GM21529 (cell line): ENCODE measurements around the gene NPAS3.

ENCODE experiments used
- ATAC-seq: cut with Tn5 transposase; IDR thresholded peaks from one replicate; pipeline ENCODE4 v1.9.1; 2021; ENCODE audit not compliant: unreplicated experiment

NPAS3 gene

DNA sequence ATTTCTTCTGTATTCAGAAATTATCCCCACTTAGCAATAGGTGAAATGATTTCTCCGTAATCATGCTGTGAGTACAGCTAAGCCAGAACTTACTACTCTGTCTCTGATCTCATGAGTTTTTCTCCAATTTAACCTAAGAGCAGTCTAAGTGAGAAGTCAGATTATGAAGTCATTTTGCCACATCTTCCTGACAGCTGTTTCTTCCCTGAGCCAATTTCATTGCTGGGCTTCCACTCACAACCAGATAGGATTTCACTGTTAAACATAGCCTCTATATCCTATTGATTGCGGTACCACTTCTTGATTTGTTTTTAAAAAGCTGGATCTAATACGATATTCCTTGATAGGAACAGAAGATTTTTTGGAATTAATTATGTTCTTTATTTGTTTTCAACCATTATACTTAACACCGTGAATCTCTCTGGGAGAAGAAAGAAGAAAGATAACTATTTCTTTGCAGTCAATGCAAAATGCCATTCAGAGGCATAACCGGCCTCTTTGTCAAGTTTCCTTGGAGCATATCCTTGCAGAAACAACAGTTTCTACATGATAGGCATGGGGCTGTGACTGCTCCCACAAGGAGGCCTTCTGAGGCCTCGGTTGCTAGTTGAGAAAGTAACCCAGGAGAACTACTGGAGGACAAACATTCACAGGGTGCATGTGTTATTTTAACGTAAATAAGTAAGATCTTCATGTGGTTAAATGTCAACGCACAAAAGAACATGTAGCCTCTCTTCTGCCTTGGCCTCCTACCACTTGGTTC, 212.2 kb downstream of the NPAS3 start:
- ATAC-seq, result no peak

DNA sequence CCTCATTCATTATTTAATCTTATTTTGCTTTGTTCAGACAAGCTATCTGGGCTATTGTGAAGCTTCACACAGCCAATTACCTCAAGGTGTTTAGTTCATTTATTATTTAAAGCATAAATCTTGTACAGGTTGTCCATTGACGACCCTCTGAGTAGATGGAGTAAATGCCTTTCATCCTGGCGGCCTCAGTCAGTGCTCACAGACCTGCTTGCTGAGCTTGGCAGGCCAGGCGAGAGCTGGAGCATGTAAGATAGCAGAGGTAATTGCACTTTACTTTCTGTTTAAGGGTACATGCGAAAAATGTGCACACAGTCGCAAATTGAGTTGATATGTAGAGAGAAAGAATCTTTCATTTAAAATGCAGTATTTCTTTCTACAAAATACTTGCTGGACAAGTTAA, 224.4 kb downstream of the NPAS3 start:
- no peak for ATAC-seq

DNA sequence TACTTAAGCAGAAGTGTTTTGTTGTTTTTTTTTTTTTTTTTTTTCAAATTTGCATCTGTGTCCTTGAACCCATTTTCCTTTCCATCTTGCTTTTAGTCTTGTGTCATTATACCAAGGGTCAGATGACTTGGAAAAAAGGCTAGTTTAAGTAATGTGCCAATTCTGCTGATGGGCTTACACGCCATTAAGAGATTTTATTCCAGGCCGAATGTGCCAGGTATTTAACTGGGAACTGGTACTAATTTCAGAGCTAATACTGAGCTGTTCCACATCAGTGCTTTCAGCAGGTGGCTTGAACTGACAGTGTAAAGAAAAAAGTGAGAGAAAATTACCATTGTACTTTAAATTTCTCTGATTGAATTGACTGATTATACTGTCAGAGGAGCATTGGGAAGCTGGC, 224.9 kb downstream of the NPAS3 start:
- ATAC-seq, result no peak

DNA sequence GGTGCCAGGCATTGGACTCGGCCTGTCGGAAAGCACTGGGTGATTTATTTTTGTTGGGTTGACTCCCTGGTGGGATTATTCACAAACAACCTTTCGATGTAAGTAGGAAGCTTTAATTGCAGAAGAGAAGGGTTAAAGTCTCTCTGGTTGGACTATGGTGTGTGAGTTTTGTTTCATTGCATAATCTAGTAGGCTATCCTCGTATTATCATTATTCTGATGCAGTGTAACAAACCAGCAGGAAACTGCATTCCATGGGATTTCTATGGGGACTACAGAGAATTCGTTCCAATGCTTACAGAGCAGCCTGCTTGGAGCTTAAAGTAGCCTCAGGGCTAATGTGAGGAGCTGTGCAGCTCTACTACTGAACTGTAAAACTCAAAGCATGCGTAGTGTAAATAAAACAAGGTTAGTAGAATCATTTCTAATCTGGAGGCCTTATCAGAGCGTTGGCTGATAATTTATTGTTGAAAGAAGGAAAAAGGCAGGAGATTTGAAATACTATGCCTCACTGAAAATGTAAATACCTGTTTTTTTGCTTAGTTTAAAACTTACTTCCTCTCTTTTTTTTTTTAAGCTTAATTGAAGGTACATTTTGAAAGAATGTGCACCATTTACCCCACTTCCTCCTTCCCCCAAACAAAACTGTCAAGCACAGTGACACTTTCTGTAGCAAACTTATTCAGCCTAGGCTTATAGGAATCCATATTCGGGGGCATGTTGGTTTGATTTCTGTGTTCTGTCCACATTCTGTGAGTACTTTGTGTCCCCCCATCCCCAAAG, 226.7 kb downstream of the NPAS3 start:
- no peak for ATAC-seq

DNA sequence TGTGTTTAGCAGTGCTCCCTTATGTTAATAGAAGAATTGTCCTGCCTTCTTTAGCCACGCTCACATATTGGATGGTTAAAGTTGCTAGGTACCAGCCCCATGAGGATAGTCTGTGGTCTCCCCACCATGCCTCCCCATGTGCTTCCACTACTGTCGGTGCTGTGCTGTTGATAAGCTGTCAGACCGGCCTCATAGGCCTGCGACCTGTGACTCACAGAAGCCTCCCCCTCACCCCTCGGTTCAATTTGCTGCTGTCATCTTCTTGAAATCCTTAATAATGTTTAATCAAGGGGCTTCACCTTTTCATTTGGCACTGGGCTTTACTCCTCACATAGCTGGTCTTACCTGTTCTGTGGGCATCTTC, 227.2 kb downstream of the NPAS3 start:
- ATAC-seq, result no peak

- no peak for ATAC-seq
Observed at GRCh38 chr14:33175951-33176350, 237.3 kb downstream of the NPAS3 start.

DNA sequence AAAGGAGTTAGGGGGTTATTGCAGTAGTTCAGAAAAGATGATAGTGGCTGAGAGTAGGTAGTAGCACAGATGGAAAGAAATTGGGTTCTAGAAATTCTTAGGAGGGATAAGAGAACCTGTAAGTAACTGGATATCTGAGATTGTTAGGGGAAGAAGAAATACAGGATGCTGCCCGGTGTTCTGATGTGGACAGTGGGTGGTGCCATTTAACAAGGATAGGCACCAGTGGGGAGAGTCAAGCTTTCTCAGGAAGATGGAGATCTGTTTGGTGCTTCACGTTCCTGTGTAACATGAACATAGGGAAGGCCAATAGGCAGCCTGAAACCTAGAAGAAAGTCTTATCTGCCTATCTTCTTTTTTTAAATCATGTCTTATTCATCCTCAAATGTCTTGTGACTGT, 245.9 kb downstream of the NPAS3 start:
- ATAC-seq, result no peak

- ATAC-seq, result no peak
Observed at GRCh38 chr14:33186656-33187055, 248.0 kb downstream of the NPAS3 start.

DNA sequence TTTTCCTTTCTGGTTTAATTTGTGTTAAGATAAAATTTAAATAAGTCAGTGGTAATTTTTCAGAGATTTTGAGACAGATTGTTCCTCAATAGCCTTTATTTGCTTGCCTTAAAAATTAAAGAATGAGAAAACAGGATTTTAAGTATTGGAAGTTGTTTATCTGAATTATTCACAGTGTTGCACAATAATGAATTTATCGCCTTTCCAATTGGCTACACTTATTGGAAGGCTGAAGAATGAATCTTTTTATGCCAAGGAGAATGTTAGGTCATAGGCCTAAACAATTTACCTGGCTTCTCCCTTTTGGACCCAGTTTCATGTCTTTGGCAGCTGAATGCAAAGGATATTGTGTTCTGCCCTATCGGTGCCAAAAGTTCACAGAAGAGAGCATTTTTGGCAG, 250.2 kb downstream of the NPAS3 start:
- no peak for ATAC-seq

DNA sequence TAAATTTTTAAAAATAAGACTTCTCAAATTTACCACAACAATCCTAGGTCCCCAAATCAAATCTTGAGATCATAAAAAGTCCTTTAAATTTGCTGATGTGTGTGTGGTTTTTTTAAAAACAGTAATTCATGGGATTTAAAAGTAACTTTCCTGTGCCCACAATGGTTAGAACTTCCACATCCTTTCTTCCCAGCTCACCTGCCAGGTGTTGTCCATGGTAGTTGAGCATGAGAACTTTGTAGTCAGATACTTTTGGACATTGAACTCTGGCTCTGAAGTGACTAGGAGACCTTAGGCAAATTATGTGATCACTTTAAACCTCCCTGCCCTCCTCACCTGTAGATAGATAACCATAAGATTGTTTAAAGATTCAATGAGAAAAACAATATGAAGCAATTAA, 253.2 kb downstream of the NPAS3 start:
- ATAC-seq, result no peak

DNA sequence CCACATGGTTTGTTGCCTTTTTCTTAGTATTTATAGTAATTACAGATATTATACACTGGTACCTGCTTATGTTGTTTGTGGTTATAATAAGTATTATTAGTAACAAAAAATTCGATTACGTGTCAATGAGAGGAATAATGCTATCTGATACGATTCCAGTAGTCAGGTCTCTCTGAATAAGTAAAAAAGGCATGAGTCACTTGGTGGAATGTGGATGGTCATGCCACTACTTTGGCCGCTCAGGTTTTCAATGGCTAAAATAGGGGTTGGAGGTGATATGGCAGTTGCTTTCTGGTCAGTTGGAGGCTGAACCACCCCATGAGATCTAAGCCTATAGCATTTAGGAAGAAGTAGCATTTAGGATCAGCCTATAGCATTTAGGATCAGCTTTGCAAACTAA, 255.9 kb downstream of the NPAS3 start:
- no peak for ATAC-seq

- ATAC-seq, result no peak
Observed at GRCh38 chr14:33198684-33199083, 260.0 kb downstream of the NPAS3 start.

DNA sequence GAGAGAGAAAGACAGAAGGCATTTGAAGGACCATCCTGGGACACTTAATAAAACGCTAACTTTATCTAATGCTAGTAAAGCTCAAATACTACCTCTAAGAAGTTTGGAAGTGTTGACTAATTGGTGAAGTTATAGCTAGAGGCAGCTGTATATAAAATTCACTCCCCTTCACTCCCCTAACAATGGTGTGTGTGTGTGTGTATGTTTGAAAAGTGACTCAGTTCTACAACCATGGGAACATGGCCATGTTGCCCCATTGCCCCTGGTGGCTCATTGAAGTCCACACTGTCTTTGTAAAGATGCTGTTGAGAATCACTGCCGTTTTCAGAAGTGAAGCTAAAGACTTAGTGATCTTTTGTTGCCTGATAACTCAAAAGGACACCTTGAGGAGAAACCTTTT, 262.4 kb downstream of the NPAS3 start:
- no peak for ATAC-seq

GRCh38 chr14:33206981-33207380, 268.3 kb downstream of the NPAS3 start:
- no peak for ATAC-seq

GRCh38 chr14:33207467-33208017, 268.9 kb downstream of the NPAS3 start:
- ATAC-seq, result no peak

DNA sequence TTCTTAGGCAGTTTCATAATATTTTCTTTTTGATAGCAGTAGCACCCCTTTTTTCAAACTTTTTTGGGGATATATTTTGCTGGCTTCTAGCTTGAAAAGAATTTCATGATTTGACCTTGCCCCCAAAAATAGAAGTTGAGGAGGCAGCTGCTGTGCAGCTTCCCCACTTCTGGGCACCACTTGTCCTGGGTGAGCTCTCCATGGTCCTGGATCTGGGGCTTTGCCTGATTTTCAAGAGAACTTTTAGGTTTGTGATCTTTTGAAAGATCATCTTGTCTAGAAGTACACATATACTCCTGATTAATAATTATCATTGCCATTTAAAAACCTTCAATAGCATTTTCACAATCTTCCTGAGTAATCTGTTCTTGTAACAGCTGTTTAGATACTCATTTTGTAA, 271.6 kb downstream of the NPAS3 start:
- ATAC-seq, result no peak

DNA sequence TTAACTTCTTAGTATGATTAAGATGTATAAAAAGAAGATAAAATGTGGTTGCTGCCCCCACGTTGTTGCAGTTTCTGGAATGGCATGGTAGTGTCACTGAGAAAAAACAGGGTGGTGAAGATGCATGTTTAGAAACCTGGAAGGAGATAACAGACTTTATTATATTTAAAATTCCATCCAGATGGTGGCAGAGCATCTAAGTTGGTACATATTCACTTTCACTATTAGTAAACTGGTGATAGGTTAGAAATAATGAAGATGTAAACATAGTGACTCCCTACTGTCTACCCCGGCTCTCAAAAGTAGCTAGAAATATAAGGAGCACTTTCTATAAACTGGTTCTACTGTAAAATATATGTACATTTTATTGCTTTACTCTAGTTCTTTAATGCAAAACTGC, 279.3 kb downstream of the NPAS3 start:
- no peak for ATAC-seq

DNA sequence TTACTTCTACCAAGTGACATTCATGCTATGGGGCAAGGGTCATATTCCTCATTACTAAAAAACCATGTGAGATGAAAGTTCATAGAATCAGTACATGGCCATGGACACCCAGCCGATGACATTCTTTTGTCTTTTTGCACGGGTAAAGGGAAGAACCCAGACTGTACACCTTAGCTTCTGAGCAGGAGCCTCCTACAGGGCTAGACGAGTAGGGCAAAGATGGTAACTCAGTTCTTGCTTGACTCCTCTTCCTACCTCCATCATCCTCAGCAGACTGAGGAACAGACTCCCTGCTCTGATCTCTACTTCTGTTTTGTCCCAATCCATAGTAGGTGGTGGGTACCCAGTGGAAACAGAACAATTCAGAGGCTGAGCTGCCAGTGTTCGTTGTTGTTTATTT, 281.3 kb downstream of the NPAS3 start:
- no peak for ATAC-seq

DNA sequence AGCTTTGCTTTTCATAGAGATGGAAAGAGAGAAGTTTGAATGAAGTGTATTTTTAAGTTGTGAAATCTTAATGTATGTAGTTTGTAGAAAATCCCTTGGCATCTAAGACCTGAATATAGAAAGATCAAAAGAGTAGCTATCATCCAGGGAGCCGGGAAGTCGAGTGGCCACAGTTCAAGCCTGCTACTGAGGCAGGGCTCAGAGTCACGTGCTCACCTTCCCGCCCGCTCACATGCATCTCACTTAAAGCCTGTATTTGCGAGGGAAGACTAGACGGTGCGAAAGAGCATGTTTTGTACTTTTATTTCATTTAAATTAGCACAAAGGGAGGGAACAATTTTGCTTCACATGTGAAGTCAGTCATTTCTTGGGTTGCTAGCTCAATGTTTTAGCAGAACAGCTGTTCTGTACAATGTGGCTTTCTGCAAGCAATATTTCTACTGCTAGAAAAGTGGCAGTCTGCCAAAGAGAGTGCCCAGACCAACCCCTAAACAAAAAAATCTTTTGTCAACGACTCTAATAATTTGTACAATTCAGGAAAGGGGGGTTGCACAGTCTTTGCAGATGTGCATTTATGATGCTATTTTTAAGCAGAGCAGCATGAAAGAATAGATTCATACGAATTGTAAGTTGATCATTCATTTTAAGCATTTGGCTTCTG, 290.7 kb downstream of the NPAS3 start:
- no peak for ATAC-seq

GRCh38 chr14:33230021-33230420, 291.3 kb downstream of the NPAS3 start:
- ATAC-seq, result no peak

- no peak for ATAC-seq
Observed at GRCh38 chr14:33232031-33232430, 293.4 kb downstream of the NPAS3 start.
